Ishikawa (cell line): ENCODE results near the gene CLEC18A.

Experiments used
- CEBPB ChIP-seq: IDR thresholded peaks from 2 replicates; pipeline ENCODE4 v1.6.1; 2012
- CREB1 ChIP-seq: IDR thresholded peaks from 2 replicates; pipeline ENCODE4 v1.6.1; 2012; ENCODE audit warnings: low read depth
- EGR1 ChIP-seq: IDR thresholded peaks from 2 replicates; pipeline ENCODE4 v1.6.1; 2012
- EP300 ChIP-seq: IDR thresholded peaks from 2 replicates; pipeline ENCODE4 v1.6.1; 2012; ENCODE audit warnings: borderline replicate concordance
- FOXM1 ChIP-seq: IDR thresholded peaks from 2 replicates; pipeline ENCODE4 v1.6.1; 2012; ENCODE audit warnings: low read depth, borderline replicate concordance
- NFIC ChIP-seq: IDR thresholded peaks from 2 replicates; pipeline ENCODE4 v1.6.1; 2012
- RAD21 ChIP-seq: IDR thresholded peaks from 2 replicates; pipeline ENCODE4 v1.6.1; 2012; ENCODE audit warnings: low read depth
- TAF1 ChIP-seq: IDR thresholded peaks from 2 replicates; pipeline ENCODE4 v1.6.1; 2012; ENCODE audit warnings: low read depth, mild to moderate bottlenecking
- TCF12 ChIP-seq: IDR thresholded peaks from 2 replicates; pipeline ENCODE4 v1.6.1; 2012; ENCODE audit warnings: low read depth
- TEAD4 ChIP-seq: IDR thresholded peaks from 2 replicates; pipeline ENCODE4 v1.6.1; 2012
- YY1 ChIP-seq: IDR thresholded peaks from 2 replicates; pipeline ENCODE4 v1.6.1; 2012; ENCODE audit warnings: low read depth
- ZBTB7A ChIP-seq: IDR thresholded peaks from 2 replicates; pipeline ENCODE4 v1.6.1; 2012; ENCODE audit warnings: low read depth
- TF ChIP-seq, protein P1 (sequence below): IDR thresholded peaks from 2 replicates; pipeline ENCODE4 v1.6.1; 2012
- TF ChIP-seq, protein P2 (sequence below): IDR thresholded peaks from 2 replicates; pipeline ENCODE4 v1.6.1; 2012; ENCODE audit warnings: low read depth, mild to moderate bottlenecking
- TF ChIP-seq, protein P3 (sequence below): IDR thresholded peaks from 2 replicates; pipeline ENCODE4 v1.6.1; 2012

CLEC18A gene

DNA sequence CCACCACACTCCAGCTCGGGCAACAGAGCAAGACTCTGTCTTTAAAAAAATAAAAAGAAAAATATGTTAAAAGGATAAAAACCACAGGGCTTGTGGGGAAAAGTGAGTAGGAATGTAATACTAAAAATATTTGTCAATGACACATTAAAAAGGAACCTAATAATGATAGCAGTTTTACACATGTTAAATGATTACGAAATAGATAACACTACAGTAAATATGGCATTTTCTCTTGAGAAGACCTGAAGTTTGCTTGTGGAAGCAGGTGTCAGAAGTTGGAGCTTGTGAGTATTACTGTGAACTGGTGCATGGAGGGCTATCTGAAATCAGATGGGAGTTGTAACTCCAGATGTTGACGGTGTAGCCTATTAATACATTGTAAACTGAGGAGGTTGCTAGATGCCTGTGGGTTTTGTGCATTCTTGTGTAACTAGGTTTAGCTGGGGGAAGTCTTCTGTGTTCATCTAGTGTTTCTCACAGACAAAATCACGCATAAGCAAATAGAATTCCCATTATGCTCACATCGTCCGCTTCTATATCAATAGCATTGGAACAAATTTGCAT lies 44.2 kb upstream of the CLEC18A start:
- no peak for TF ChIP-seq EGR1
- no peak for TF ChIP-seq CREB1
- no peak for TF ChIP-seq YY1
- TF ChIP-seq TEAD4: no peak
- TF ChIP-seq TAF1: no peak
- TF ChIP-seq, protein P1, sequence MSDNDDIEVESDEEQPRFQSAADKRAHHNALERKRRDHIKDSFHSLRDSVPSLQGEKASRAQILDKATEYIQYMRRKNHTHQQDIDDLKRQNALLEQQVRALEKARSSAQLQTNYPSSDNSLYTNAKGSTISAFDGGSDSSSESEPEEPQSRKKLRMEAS: no peak
- TF ChIP-seq EP300: no peak
- TF ChIP-seq FOXM1: no peak
- TF ChIP-seq TCF12: no peak
- no peak for TF ChIP-seq NFIC
- TF ChIP-seq, protein P2, sequence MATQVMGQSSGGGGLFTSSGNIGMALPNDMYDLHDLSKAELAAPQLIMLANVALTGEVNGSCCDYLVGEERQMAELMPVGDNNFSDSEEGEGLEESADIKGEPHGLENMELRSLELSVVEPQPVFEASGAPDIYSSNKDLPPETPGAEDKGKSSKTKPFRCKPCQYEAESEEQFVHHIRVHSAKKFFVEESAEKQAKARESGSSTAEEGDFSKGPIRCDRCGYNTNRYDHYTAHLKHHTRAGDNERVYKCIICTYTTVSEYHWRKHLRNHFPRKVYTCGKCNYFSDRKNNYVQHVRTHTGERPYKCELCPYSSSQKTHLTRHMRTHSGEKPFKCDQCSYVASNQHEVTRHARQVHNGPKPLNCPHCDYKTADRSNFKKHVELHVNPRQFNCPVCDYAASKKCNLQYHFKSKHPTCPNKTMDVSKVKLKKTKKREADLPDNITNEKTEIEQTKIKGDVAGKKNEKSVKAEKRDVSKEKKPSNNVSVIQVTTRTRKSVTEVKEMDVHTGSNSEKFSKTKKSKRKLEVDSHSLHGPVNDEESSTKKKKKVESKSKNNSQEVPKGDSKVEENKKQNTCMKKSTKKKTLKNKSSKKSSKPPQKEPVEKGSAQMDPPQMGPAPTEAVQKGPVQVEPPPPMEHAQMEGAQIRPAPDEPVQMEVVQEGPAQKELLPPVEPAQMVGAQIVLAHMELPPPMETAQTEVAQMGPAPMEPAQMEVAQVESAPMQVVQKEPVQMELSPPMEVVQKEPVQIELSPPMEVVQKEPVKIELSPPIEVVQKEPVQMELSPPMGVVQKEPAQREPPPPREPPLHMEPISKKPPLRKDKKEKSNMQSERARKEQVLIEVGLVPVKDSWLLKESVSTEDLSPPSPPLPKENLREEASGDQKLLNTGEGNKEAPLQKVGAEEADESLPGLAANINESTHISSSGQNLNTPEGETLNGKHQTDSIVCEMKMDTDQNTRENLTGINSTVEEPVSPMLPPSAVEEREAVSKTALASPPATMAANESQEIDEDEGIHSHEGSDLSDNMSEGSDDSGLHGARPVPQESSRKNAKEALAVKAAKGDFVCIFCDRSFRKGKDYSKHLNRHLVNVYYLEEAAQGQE: no peak
- no peak for TF ChIP-seq ZBTB7A
- TF ChIP-seq CEBPB: no peak
- TF ChIP-seq RAD21: no peak
- TF ChIP-seq, protein P3, sequence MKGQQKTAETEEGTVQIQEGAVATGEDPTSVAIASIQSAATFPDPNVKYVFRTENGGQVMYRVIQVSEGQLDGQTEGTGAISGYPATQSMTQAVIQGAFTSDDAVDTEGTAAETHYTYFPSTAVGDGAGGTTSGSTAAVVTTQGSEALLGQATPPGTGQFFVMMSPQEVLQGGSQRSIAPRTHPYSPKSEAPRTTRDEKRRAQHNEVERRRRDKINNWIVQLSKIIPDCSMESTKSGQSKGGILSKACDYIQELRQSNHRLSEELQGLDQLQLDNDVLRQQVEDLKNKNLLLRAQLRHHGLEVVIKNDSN: no peak

DNA sequence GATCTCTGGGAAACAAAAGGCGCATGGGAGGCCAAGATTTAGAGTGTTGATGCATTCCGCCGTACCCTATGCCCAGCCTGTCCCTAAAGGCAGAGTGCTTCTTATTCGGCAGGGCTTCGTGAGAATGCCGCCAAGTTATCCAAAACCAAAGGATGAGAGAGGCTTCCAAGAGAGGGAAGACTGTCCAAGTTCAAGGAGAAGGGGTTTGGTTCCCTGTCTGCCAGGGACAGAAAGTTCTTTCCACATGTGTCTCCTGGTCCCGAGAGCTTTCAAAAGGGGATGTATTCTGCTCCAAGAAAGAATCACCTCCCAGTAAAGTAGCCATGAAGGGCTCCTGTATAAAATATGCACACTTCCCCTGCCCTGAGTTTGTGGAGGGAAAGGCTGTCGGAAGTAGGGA lies 42.1 kb upstream of the CLEC18A start:
- TF ChIP-seq YY1 (no peak), CEBPB (no peak), RAD21 (no peak), EGR1 (no peak), TAF1 (no peak), ZBTB7A (no peak), TEAD4 (no peak), NFIC (no peak), FOXM1 (no peak), TCF12 (no peak), CREB1 (no peak), EP300 (no peak)
- TF ChIP-seq, protein P2: no peak
- TF ChIP-seq, protein P3: no peak
- TF ChIP-seq, protein P1: no peak

DNA sequence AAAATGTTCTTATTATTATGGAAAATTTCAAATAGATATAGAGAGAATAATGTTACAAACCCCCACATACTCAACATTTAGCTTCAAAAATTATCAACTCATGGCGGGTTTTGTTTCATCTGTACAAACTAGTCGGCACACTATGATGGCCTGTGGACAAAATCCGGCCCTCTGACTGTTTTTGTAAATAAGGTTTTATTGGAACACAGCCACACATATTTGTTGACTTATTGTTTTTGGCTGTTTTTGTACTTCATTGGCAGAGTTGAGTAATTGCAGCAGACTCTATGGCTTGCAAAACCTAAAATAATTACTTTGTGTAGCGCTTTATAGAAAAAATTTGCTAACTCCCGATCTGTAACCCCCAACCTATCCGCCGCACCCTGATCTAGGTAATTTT lies 41.4 kb upstream of the CLEC18A start:
- TF ChIP-seq TCF12: no peak
- no peak for TF ChIP-seq YY1
- TF ChIP-seq FOXM1: no peak
- no peak for TF ChIP-seq NFIC
- TF ChIP-seq CREB1: no peak
- no peak for TF ChIP-seq EP300
- TF ChIP-seq EGR1: no peak
- no peak for TF ChIP-seq ZBTB7A

DNA sequence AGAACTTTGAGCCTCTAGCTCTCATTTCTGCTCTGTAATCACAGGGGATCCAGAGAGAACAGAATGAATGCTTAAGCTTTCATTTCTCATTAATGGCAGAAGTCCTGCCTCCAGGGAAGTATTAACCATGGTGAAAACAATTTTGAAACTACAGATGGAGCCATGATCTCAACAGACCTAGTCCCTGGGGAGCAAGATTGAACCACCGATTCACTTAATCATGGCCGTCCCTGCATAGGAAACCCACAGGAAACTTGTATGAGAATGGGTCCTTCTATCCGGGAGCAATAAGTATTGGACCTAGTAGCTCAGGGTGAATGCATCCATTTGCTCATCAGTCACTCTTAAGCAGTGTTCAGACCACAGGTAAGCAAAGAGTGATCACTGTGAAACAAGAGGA lies 40.2 kb upstream of the CLEC18A start:
- TF ChIP-seq NFIC (no peak), TEAD4 (no peak), CEBPB (no peak), CREB1 (no peak), TAF1 (no peak), FOXM1 (no peak), EP300 (no peak), EGR1 (no peak), YY1 (no peak), TCF12 (no peak), RAD21 (no peak)
- TF ChIP-seq, protein P2: no peak
- TF ChIP-seq, protein P3: no peak
- TF ChIP-seq, protein P1: no peak
